Measurements from ENCODE around the gene VARS1. TPM values are rescaled to one million over a fixed set of nuclear protein-coding genes. Genes with fewer than 3 reads are reported as not detected.
"Not testable (repeated sequence)": the region's sequence is repeated elsewhere in the genome, so short reads cannot be mapped to it uniquely, and the experiment has no call there.

VARS1 gene
- total and polyA plus RNA-seq, 2 of the 8 experiments (the other 6 are each of a cell fraction or from before 2014, with no cell fraction given), result 53.5 to 162 TPM

DNA sequence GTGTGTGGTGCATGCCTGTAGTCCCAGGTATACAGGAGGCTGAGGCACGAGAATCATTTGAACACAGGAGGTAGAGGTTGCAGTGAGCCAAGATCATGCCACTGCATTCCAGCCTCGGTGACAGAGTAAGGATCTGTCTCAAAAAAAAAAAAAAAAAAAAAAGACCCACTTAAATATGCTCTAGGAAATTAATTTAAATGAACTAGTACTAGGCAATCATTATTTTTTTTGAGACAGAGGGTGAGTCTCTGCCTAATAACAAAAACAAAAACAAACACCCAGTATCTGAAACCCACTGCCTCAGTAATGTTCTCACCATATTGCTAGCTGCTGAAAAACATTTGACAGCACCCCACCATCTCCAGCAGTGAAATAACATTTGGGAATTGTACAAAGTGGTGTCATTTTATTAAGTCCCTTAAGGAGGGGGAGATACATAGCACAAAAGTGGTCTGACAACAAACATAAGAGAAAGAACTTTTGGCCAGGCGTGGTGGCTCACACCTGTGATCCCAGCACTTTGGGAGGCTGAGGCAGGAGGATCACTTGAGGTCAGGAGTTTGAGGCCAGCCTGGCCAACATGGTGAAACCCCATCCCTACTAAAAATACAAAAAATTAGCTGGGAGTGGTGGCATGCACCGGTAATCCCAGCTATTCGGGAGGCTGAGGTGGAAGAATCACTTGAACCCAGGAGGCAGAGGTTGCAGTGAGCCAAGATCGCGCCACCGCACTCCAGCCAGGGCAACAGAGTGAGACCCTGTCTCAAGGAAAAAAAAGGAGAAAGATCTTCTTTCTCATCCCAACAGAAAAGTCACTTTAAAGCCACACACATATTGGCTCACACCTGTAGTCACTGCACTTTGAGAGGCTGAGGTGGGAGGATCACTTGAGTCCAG lies 5.7 kb upstream of the VARS1 start:
- ChIA-PET CTCF (ENCODE audit: partially characterized antibody) (interaction anchor here (0.6 to 1.7 kb wide), 8 partner anchors 10 to 68 kb away, joined by 3 to 6 read pairs (median 4); partner anchors contain the start of gene HSPA1B), POLR2A (ENCODE audit: partially characterized antibody) (interaction anchor here (1.5 to 7.6 kb wide), 3 partner anchors 12 to 34 kb away, joined by 4 to 81 read pairs (median 12); partner anchors contain the start of gene HSPA1B)
- FAIRE-seq; H3K4ac ChIP-seq (replicated peaks; ENCODE audit: insufficient read length, low read depth, low read length); H3K9me3 ChIP-seq (ENCODE audit: insufficient read depth in 2 of 2, low read depth in 1 of 2, low read length in 1 of 2); H3K27ac ChIP-seq (ENCODE audit: low read depth, low read length); DNase-seq (ENCODE audit: low read depth in 1 of 2, low spot score in 2 of 2); H2BK12ac ChIP-seq (ENCODE audit: low read depth, low read length); H3K14ac ChIP-seq (ENCODE audit: insufficient read length); H3K27me3 ChIP-seq (replicated peaks in 1 of 4; ENCODE audit: control insufficient read depth in 3 of 4, extremely low read depth in 1 of 4, insufficient read depth in 3 of 4, low read length in 3 of 4); H3K18ac ChIP-seq (ENCODE audit: extremely low read depth, low read length); H3K4me2 ChIP-seq (ENCODE audit: insufficient read depth in 1 of 2, low read depth in 2 of 2, low read length in 2 of 2); H2AK5ac ChIP-seq (ENCODE audit: low read depth, low read length); H3K4me3 ChIP-seq (ENCODE audit: extremely low read depth in 1 of 4, insufficient read depth in 2 of 4, low read depth in 3 of 4, low read length in 4 of 4); H2BK15ac ChIP-seq (ENCODE audit: low read length); H3K56ac ChIP-seq (replicated peaks; ENCODE audit: insufficient read length, low read depth, low read length); H4K91ac ChIP-seq (replicated peaks; ENCODE audit: insufficient read length, low read length); H2BK5ac ChIP-seq (ENCODE audit: low read depth, low read length); H3K79me1 ChIP-seq (ENCODE audit: low read depth, low read length); H2BK120ac ChIP-seq (replicated peaks; ENCODE audit: low read depth, low read length); H3K9ac ChIP-seq (replicated peaks in 1 of 4; ENCODE audit: extremely low read depth in 1 of 4, low read depth in 3 of 4, low read length in 3 of 4); H4K8ac ChIP-seq (ENCODE audit: extremely low read depth, insufficient read depth, low read length); H4K5ac ChIP-seq (ENCODE audit: insufficient read length, low read depth, low read length); H3K4me1 ChIP-seq (replicated peaks in 1 of 4; ENCODE audit: control insufficient read depth in 3 of 4, insufficient read depth in 4 of 4, low read length in 3 of 4); H4K20me1 ChIP-seq (replicated peaks in 1 of 2; ENCODE audit: control insufficient read depth in 1 of 2, insufficient read depth in 2 of 2, low read length in 2 of 2); H2BK20ac ChIP-seq (ENCODE audit: low read length); H2AFZ ChIP-seq (ENCODE audit: low read length); H3K23me2 ChIP-seq (ENCODE audit: low read depth, low read length); H3K23ac ChIP-seq (ENCODE audit: insufficient read length): not testable (repeated sequence)
- peaks cover 5 to 15% of the 10 kb centered on the region in 2 experiments; a peak in 2 of 4 replicates for H3K79me2 ChIP-seq (ENCODE audit: control insufficient read depth in 1 of 2, insufficient read depth in 2 of 2, low read length in 2 of 2)
- 93% methylated on average over 8 of the region's 8 CpGs; no CpG with 5 or more reads in 1 of the 2 experiments for WGBS, 2 experiments (ENCODE audit: extremely low coverage in 1 of 2, insufficient coverage in 1 of 2, insufficient read length in 1 of 2, insufficient replicate concordance in 2 of 2, low coverage in 1 of 2, low lambda C conversion rate in 2 of 2, missing lambda C conversion rate in 1 of 2)
- peaks cover 3 to 36% (median 15%) of the 10 kb centered on the region in 4 experiments; a peak in 6 of 8 replicates for H3K36me3 ChIP-seq (ENCODE audit: control insufficient read depth in 2 of 4, insufficient read depth in 4 of 4, low read length in 3 of 4)
